ENCODE data around the gene LYPD6.

DNA sequence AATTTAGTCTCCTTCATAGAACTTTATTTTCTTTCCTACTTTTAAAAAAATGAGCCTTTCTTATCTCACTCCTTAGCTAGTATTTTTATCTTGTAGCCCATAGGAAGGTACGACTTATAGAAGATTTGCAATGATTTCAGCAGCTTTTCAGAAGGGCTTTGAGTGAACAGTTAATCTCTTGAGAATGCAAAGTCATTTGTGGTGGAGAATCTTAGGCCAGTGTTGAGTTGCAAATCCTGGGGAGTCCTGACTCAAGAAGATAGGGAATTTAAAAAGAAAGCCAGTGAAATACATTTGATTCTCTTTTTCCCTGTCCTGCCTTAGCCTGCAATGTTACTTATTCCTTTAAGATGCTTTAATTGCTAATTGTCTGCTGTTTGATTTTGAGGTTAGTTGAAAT, 33.6 kb downstream of the LYPD6 start:
- TF ChIP-seq, protein P1, sequence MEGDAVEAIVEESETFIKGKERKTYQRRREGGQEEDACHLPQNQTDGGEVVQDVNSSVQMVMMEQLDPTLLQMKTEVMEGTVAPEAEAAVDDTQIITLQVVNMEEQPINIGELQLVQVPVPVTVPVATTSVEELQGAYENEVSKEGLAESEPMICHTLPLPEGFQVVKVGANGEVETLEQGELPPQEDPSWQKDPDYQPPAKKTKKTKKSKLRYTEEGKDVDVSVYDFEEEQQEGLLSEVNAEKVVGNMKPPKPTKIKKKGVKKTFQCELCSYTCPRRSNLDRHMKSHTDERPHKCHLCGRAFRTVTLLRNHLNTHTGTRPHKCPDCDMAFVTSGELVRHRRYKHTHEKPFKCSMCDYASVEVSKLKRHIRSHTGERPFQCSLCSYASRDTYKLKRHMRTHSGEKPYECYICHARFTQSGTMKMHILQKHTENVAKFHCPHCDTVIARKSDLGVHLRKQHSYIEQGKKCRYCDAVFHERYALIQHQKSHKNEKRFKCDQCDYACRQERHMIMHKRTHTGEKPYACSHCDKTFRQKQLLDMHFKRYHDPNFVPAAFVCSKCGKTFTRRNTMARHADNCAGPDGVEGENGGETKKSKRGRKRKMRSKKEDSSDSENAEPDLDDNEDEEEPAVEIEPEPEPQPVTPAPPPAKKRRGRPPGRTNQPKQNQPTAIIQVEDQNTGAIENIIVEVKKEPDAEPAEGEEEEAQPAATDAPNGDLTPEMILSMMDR (IDR thresholded peaks at IDR 0.05) = no peak
- TF ChIP-seq POLR2A (IDR thresholded peaks at IDR 0.05) = no peak
